SK-N-SH treated with all-trans-retinoic acid at 6 μM for 48 hours (cell line): ENCODE data around the gene DNMT3A.

Experiments
- PATZ1 ChIP-seq: fragments of 250-450 bp; sonication (Bioruptor Pico); IDR thresholded peaks from 2 replicates; pipeline ENCODE4 v1.8.0; 2020; ENCODE audit warnings: mild to moderate bottlenecking, moderate library complexity, borderline replicate concordance
- POU6F1 ChIP-seq: fragments of 250-450 bp; sonication (Bioruptor Pico); IDR thresholded peaks from 2 replicates; pipeline ENCODE4 v1.8.0; 2021; ENCODE audit warnings: low read depth, mild to moderate bottlenecking, moderate library complexity, borderline replicate concordance
- PPARA ChIP-seq: fragments of 250-450 bp; sonication (Bioruptor Pico); IDR thresholded peaks from 2 replicates; pipeline ENCODE4 v1.5.0; 2020; ENCODE audit warnings: mild to moderate bottlenecking, borderline replicate concordance
- RARB ChIP-seq: fragments of 250-450 bp; sonication (Bioruptor Pico); IDR thresholded peaks from 2 replicates; pipeline ENCODE4 v1.8.0; 2021; ENCODE audit warnings: mild to moderate bottlenecking, moderate library complexity
- ZFP3 ChIP-seq: fragments of 250-450 bp; sonication (Bioruptor Pico); IDR thresholded peaks from 2 replicates; pipeline ENCODE4 v1.5.0; 2020; ENCODE audit warnings: mild to moderate bottlenecking, moderate library complexity
- ZFP30 ChIP-seq: fragments of 450-650 bp; formaldehyde crosslinking; IDR thresholded peaks from 2 replicates; pipeline ENCODE4 v1.5.0; 2022; ENCODE audit warnings: mild to moderate bottlenecking, moderate library complexity

DNA sequence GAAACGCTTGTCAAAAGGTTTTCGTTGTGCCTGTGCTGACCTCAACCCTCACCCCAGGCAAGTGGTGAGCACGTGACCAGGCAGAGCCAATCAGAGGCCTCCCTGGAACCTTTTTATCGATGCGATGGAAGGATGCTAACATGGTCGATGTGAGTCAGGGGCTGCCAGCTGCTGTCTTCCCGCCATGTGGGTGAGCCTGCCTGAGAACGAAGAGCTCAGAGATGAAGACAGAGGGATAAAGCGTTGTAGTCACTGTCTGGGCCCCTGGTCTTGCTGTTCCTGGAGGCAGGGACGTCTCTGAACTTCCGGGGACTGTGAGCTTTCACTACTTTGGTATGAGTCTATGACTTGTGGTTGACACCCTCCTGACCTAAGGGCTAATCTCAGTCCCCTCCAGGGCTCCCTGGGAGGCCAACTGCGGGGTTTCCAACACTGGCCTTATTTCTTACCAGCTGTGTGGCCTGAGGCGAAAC lies 18.6 kb downstream of the DNMT3A start:
- no peak for TF ChIP-seq PATZ1 (CRISPR knock-in tag)
- TF ChIP-seq PPARA (CRISPR knock-in tag), result no peak
- no peak for TF ChIP-seq ZFP30 (CRISPR knock-in tag)
- TF ChIP-seq RARB (CRISPR knock-in tag), result no peak
- no peak for TF ChIP-seq POU6F1 (CRISPR knock-in tag)
- no peak for TF ChIP-seq ZFP3 (CRISPR knock-in tag)
